ENCODE measurements around the gene TAB3.

- TF ChIP-seq CTCF (IDR thresholded peaks at IDR 0.05; ENCODE audit: insufficient read depth, low read length, poor library complexity, severe bottlenecking) (no peak), EZH2phosphoT487 (conservative IDR thresholded peaks at IDR 0.05; ENCODE audit: low read length) (no peak)
Observed at GRCh38 chrX:30798810-30799209, 90.2 kb downstream of the TAB3 start.

Data from SU-DHL-6 (cell line).